H1 (cell line): ENCODE data around the gene OVOL3. TPM values are rescaled to one million over a fixed set of nuclear protein-coding genes. Genes with fewer than 3 reads are reported as not detected.

Source experiments
- ASH2L ChIP-seq: fragments of 200-600, 300-600 bp; sonication (generic); IDR thresholded peaks from one replicate; pipeline ENCODE4 v1.7.1; 2017; ENCODE audit warnings: low read length
- ATF2 ChIP-seq: IDR thresholded peaks from 2 replicates; pipeline ENCODE4 v1.6.1; 2012; ENCODE audit warnings: low read length, inconsistent platforms
- CHD1 ChIP-seq: IDR thresholded peaks from 2 replicates; pipeline ENCODE4 v1.6.1; 2012; ENCODE audit warnings: low read depth, low read length, improper control_type of control experiment
- CTBP2 ChIP-seq: IDR thresholded peaks from 2 replicates; pipeline ENCODE4 v1.7.0; 2011; ENCODE audit warnings: borderline replicate concordance, mild to moderate bottlenecking, moderate library complexity, mixed read lengths, low read length; ENCODE audit not compliant: insufficient read depth, insufficient read length
- MAFK ChIP-seq: IDR thresholded peaks from 2 replicates; pipeline ENCODE4 v1.6.1; 2012; ENCODE audit warnings: low read depth, mild to moderate bottlenecking, improper control_type of control experiment, low read length
- RFX5 ChIP-seq: IDR thresholded peaks from 2 replicates; pipeline ENCODE4 v1.6.1; 2011; ENCODE audit warnings: low read depth, low read length, improper control_type of control experiment, borderline replicate concordance
- SIN3A ChIP-seq, 2 experiments: IDR thresholded peaks in 1 of 2; conservative IDR thresholded peaks in 1 of 2; 2 replicates each; pipeline ENCODE4 v1.6.1; 2011 to 2012; ENCODE audit warnings: low read length in 2 of 2, improper control_type of control experiment in 1 of 2, low read depth in 1 of 2, mild to moderate bottlenecking in 1 of 2
- SIRT6 ChIP-seq: IDR thresholded peaks from one replicate; pipeline ENCODE4 v1.7.1; 2012; ENCODE audit warnings: low read length, inconsistent platforms
- polyA plus RNA-seq, 7 experiments: library from polyadenylated mRNA; depleted of rRNA in 3 of 7; stranded (reverse) in 5 of 7; unstranded in 2 of 7; fragments of >200 nt in 5 of 7; fragments of 200-250 nt in 2 of 7; gene quantifications; 1 replicate in 5 of 7; 2 replicates in 1 of 7; 4 replicates in 1 of 7; pipeline versions ENCODE4 v1.2.1 to v1.2.3, GENCODE V29; 2011 to 2013; ENCODE audit warnings: missing spikeins in 2 of 7, mixed read lengths in 2 of 7
- total RNA-seq: library from RNA; stranded (reverse); fragmentation: NEBNext Ultra II Directional; extraction: Animal tissue kit (Norgen Biotek cat#: 25700); gene quantifications from 2 replicates; pipeline ENCODE4 v1.2.1, GENCODE V29; 2021

The OVOL3 gene
- total and polyA plus RNA-seq, 2 of the 8 experiments (the other 6 are each of a cell fraction or from before 2014, with no cell fraction given): 0.45 TPM; not detected in 1

GRCh38 chr19:36084231-36085009 lies 26.5 kb upstream of the OVOL3 start (continued):
- TF ChIP-seq ATF2: no peak
- no peak for TF ChIP-seq CHD1
- no peak for TF ChIP-seq CTBP2
- no peak for TF ChIP-seq SIRT6
- TF ChIP-seq MAFK: no peak
- TF ChIP-seq RFX5: no peak
- no peak for TF ChIP-seq SIN3A (conservative IDR thresholded peaks at IDR 0.05 in 1 of 2, IDR thresholded peaks at IDR 0.05 in 1 of 2; ENCODE audit: low read depth in 1 of 2, low read length in 2 of 2)
- no peak for TF ChIP-seq ASH2L
